Stimulated activated naive CD4-positive, alpha-beta T cell treated with Interleukin-2 at 50 U/mL for 16 hours (primary cell): ENCODE measurements around the gene C10orf62.
"Not testable (repeated sequence)": the region's sequence is repeated elsewhere in the genome, so short reads cannot be mapped to it uniquely, and the experiment has no call there.

Source experiments
- DNase-seq: peaks from one replicate; lab custom pipeline; 2025; lab: John Stamatoyannopoulos, UW

Gene C10orf62

GRCh38 chr10:97564776-97565175 lies 24.7 kb upstream of the C10orf62 start:
- DNase-seq = no peak

- no peak for DNase-seq
Measured at GRCh38 chr10:97566336-97566996, 23.1 kb upstream of the C10orf62 start.

GRCh38 chr10:97567891-97568290 lies 21.6 kb upstream of the C10orf62 start:
- DNase-seq = no peak

- no peak for DNase-seq
Measured at GRCh38 chr10:97570146-97570788, 19.3 kb upstream of the C10orf62 start.

DNA sequence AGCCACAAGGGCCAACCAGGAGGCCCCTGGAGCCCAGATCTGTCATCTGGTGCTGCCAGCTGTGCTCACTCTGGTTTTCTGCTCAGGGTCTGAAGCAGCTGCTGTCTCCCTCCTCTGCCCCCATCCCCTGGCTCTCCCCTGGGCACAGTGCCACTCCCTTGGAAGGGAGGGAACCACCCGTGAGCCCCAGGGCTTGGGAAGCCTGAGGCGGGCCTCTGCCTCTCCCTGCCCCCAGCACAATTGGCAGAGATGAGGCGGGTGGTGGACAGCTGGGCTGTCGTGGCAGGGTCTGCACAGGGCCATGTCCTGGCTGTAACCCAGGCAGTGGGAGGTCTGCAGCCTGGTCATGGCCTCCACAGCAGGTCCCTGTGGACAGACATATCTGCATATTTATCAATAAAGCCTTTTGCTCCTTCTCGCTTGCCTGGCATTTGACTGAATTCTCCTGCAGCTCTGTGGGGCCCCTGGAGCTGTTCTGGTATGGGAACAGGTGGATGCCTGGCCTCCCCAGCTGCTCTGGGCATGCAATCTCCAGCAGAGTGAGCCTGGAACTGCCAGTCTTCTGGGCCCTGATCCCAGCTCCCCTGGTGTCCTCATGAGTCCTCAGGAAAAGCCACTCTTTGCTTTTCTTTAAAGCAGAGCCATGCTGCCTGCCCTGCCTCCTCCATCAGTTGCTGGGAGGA lies 18.6 kb upstream of the C10orf62 start:
- DNase-seq = no peak

DNA sequence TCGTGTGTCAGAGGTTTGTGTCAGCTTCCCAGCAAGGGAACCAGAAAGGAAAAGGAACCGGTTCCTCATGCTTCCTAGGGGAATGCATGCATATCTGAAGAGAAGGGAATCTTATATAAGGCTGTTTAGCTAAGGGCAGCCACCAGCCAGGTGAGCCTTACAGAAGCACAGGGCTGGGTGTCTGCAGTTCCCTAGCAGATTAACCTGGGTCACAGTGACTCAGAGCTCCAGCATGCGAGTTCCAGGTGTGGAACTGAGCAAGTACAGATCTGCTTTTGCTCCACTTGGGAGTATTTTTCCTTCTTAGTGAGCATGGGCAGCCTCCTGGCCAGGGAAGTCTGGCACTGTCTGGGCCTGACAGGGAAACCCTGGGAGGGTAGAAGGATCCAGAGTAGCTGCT lies 17.9 kb upstream of the C10orf62 start:
- DNase-seq = no peak

DNA sequence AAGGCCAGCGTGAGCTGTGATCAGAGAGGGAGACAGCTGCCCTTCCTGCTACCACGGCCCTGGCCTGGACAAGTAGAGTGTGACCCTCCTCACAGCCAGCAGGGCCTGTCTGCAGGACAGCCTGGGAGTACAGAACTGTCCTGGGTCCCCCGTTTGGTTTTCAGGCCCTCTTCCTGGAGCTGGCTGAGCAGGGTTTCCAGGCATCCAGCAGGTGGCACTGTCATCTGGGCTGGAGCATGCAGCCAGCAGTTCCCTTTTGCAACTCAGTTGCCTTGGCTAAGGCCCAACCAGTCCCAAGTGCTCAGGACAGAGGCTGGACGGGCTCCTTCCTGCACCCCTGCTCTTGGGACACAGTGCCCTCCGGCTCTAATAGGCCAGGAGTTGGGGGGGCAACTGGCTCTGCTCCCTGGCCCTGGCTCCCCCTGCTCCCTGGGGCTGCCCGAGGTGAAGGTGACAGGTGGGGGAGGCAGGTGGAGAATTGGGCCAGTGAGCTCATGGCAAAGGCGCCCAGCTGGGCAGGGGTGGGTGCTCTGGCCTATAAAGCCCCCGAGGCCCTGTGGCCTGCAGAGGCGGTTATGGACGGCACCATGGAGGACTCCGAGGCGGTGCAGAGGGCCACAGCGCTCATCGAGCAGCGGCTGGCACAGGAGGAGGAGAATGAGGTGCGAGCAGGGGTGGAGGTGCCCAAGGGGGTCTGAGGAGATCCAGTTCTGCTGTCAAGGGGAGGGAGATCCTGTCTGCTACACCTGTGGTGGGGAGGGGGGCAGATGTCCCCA lies 17.1 kb upstream of the C10orf62 start, which contains the start of gene ANKRD2:
Gene ANKRD2 (plus strand): TSS at position 566 of the 776 bp plus-strand sequence. CDS start 10 bp downstream, at position 576.
- no peak for DNase-seq

DNA sequence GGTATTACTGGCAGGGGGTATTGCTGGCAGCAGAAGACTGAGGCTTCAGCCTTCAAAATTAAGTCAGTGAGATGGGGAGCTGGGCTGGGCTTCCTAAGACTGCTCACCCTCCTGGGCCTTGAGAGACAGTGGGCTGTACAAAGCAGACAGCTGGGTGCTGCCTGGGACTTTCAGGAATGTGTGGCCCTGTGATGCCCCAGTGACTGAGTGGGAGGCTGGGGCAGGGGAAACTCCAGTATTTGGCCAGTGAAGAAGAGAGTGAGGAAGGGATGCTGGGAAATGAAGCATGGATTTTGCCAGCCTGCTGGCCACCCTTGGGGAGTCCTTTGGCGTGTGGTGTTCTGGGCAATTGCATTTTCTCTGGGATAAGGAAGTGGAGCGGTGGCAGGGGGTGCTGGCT lies 16.5 kb upstream of the C10orf62 start:
- DNase-seq = no peak

DNA sequence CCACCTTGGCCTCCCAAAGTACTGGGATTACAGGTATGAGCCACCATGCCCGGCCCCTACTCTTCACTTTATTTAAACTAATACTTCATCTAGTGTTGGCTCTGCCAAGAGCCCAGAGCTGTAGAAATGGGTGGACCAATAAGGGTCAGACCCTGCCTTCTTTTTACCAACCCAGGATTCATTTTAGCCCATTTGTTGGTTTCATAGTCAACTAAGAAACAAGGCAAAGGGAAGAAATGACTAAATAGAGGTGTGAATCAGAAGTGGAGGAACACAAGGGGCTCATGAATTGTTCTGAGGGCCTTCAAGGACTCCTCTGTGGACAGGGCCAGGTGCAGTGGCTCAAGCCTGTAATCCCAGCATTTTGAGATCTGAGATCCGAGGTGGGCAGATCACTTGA lies 15.8 kb upstream of the C10orf62 start:
- DNase-seq = no peak

GRCh38 chr10:97574374-97575126 lies 15.0 kb upstream of the C10orf62 start:
- no peak for DNase-seq

DNA sequence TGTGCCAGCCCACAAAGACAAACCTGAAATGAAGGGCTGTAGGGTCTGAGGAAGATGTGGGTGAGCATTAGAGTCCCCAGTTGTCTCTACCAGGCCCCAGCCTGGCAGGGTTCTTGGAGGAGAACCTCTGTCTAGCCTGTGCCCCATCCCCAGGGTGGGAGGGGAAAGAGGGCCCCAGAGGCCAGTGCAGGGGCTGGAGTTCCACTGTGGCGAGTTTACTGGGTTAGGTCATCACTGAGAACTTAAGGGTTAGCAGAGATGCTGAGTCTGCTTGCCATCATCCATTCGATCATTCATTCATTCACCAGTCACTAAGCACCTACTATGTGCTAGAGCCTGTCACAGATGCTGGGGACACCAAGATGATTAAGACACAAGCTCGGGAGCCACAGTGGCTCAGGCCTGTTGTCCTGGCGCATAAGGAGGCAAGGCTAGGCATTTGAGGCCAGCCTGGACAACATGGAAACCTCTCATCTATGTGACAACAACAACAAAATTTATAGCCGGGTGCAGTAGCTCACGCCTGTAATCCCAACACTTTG lies 14.3 kb upstream of the C10orf62 start:
- no peak for DNase-seq

DNA sequence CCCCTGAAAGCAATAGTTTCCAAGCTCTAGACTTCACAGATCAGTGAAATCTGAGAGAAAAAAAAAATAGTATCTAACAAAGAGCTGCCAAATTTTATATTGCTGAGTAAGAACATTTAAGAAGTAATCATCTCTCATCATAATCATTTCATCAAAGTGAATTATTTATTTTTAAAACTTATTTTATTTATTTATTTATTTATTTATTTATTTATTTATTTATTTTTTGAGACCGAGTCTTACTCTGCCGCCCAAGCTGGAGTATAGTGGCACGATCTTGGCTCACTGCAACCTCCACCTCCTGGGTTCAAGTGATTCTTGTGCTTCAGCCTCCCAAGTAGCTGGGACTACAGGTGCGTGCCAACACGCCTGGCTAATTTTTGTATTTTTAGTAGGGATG lies 13.0 kb upstream of the C10orf62 start:
- DNase-seq = not testable (repeated sequence)

GRCh38 chr10:97577701-97578100 lies 11.8 kb upstream of the C10orf62 start:
- DNase-seq = no peak

GRCh38 chr10:97578171-97578844 lies 11.2 kb upstream of the C10orf62 start:
- no peak for DNase-seq

DNA sequence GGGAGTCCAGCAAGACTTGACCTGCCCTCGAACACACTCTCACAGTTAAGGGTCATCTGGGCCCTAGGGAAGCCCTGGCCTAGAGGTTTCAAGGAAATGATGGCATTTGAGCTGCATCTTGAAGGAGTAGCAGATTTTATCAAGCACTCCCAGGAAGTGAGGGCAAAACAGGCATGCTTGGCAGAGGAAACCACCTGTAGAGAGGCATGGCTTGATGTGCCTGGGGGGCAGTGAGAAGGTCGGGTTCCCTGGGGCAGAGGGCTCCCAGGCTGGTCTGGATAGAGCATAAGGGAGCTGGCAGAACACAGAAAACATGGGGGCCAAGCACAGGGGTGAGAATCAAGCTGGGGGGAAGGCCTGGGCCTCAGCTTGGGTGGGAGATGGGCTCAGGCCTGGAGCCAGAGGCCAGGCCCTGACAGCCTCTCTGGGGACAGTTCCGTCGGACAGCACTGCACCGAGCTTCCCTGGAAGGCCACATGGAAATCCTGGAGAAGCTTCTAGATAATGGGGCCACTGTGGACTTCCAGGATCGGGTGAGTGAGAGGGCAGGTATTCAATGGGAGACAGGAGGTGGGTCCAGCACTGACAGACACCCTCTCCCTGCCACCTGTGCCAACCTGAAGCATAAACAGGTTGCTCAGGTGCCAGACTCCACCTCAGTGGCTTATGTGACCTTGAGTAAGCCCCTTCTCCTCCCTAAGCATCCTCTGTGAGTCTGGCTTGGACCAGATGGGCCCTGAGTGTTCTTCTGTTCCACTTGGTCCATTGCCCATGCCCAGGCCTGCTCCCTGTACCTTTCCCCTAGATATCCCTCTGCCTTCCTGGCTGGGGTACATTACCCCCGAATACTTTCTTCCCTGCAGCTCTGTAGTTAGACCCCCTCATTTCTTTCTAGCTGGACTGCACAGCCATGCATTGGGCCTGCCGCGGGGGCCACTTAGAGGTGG lies 8.8 kb upstream of the C10orf62 start:
- no peak for DNase-seq

DNA sequence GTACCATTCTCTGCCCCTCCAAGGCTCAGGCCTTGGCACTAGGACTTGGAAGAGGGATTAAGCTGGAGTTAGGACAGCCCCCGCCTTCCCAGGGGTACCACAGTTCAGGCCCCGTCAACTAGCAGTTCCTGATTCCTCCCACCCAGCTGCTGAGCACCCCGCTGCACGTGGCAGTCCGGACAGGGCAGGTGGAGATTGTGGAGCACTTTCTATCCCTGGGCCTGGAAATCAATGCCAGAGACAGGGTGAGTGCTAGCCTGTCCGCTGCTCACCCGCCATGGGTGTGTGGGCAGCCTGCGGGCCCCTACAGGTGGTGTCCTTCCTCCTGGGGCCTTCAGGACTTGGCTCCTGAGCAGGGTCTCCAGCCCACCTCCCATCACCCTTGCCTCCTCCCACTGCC lies 7.4 kb upstream of the C10orf62 start:
- no peak for DNase-seq

DNA sequence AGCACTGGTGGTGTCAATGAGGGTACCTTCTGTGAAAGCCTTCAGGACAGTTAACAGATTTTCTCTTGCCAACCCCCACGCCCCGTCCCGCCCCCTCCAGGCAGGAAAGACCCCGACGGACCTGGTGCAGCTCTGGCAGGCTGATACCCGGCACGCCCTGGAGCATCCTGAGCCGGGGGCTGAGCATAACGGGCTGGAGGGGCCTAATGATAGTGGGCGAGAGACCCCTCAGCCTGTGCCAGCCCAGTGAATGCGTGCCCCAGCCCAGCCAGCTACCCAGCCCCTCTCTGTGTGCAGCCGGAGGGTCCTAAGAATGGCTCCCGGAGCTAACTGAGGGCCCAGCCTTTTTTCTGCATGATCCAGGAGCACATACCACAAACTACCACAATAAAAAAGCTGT lies 6.0 kb upstream of the C10orf62 start:
- no peak for DNase-seq

DNA sequence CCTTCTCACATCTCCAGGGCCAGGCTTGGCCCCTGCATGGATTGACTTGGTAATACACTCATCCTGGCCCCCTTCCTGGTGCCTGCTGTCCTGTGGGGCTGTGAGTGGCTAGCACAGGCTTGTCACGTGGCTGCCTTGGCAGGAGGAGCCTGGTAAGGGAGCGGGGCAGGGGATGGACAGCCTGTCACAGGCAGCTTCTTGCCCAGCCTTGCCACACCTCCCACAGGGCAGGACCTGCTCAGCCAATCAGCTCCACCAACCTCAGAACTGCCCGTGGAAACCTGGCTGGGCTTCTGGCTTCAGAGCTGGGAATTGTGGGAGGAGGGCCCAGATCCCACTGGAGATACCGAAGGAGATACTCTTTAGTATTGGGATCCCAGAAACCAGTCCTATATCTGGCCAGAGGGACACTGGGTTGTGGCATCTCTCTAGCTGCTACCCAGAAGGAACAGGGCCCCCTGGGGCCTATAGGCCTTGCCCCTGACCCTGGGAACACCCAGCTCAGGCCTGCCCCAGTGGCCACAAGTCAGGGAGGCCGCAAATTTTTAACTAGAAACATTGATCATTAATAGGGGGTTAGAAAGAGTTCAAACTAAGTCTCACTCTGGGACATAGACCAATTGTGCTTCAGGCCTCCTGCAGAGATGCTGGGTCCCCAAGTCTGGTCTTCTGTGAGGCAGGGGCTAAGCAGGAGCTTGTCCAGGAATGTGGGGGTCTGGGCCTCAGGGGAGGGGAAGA lies 5.3 kb upstream of the C10orf62 start, which contains the start of gene HOGA1:
Gene HOGA1 (plus strand): TSS at position 330 of the 738 bp plus-strand sequence. CDS start 315 bp downstream, at position 645.
- no peak for DNase-seq
